ENCODE data around the gene IGSF9.

Gene IGSF9

GRCh38 chr1:159973350-159973940, 28.0 kb upstream of the IGSF9 start:
- no peak for DNase-seq

- DNase-seq: no peak
These were observed 27.2 kb upstream of the IGSF9 start for GRCh38 chr1:159972443-159973205.

- no peak for DNase-seq
These were observed 25.5 kb upstream of the IGSF9 start for GRCh38 chr1:159970932-159971342.

GRCh38 chr1:159968901-159969300, 23.5 kb upstream of the IGSF9 start:
- DNase-seq: no peak

GRCh38 chr1:159965263-159965662, 19.9 kb upstream of the IGSF9 start:
- no peak for DNase-seq

GRCh38 chr1:159964144-159964543, 18.7 kb upstream of the IGSF9 start:
- DNase-seq: no peak

GRCh38 chr1:159962176-159962575, 16.8 kb upstream of the IGSF9 start:
- DNase-seq: no peak

GRCh38 chr1:159961636-159962035, 16.2 kb upstream of the IGSF9 start:
- no peak for DNase-seq

GRCh38 chr1:159960721-159961381, 15.4 kb upstream of the IGSF9 start:
- no peak for DNase-seq

GRCh38 chr1:159959451-159959850, 14.0 kb upstream of the IGSF9 start:
- no peak for DNase-seq

GRCh38 chr1:159958719-159959380, 13.4 kb upstream of the IGSF9 start:
- DNase-seq: no peak

GRCh38 chr1:159957824-159958268, 12.4 kb upstream of the IGSF9 start:
- DNase-seq: no peak

- no peak for DNase-seq
These were observed 10.0 kb upstream of the IGSF9 start for GRCh38 chr1:159955456-159955855.

- DNase-seq: no peak
These were observed 8.4 kb upstream of the IGSF9 start, which contains the start of gene SLAMF9 for GRCh38 chr1:159953536-159954515. Gene SLAMF9 (minus strand): TSS chr1:159954237. CDS start chr1:159954137, 100 bp downstream.

GRCh38 chr1:159952932-159953331, 7.5 kb upstream of the IGSF9 start:
- DNase-seq: no peak

- DNase-seq: no peak
These were observed 6.1 kb upstream of the IGSF9 start for GRCh38 chr1:159951551-159951950.

- DNase-seq: no peak
These were observed 5.6 kb upstream of the IGSF9 start for GRCh38 chr1:159951016-159951415.

- no peak for DNase-seq
These were observed 4.6 kb upstream of the IGSF9 start for GRCh38 chr1:159949981-159950381.

- DNase-seq: no peak
These were observed 3.7 kb upstream of the IGSF9 start for GRCh38 chr1:159949123-159949522.

GRCh38 chr1:159947942-159948341, 2.5 kb upstream of the IGSF9 start:
- no peak for DNase-seq

- DNase-seq: no peak
These were observed 1.1 kb upstream of the IGSF9 start for GRCh38 chr1:159946242-159947187.

Measured in activated naive CD4-positive, alpha-beta T cell treated with Interleukin-2 at 50 U/mL for 16 hours (primary cell).